Pons (tissue), 1 donor: Measurements from ENCODE around the gene EPS8L3.
"Not testable (repeated sequence)": the region's sequence is repeated elsewhere in the genome, so short reads cannot be mapped to it uniquely, and the experiment has no call there.

Source experiments
- DNase-seq: peaks from one replicate; pipeline ENCODE4 v3.0.0-alpha.2; 2016; ENCODE audit warnings: low spot score

Gene EPS8L3

DNA sequence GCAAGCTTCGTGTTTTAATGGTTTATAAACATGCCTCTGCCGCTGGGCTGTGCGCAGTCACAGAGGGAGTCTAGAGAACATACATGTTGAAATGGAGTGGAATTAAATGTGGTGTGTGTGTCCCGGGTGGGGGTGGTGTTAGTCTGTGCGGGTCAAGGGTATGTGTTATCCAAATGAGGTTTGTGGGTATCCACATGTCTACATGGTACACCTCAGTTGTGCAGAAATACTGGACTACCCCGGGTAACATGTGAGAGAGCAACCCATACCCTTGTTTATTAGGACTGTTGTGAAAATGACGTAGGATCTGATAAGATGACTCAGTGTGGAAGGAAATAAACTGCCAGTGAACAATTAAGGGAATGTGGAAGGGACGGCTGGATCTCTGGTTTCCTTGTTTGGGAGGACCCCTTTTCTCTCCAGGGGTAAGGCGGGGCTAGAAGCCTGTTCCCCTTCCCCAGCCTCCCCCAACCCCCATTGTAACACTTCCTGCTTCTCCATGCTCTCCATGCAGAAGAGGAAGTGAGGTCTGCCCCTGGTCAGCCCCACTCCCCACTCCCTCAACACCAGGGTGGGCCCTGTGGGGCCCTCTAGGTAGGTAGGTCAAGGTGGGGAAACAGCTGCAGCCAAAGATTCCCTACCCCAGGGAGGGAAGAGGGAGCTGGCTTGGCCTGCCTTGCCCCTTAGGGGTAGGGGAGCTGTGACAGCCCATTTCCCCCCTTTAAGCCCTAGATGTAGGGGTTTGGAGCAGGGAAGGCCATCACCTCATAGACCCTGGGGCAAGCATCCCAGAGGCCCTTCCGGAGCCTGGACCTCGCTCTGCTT, 690 bp downstream of the EPS8L3 start:
- DNase-seq: no peak

DNA sequence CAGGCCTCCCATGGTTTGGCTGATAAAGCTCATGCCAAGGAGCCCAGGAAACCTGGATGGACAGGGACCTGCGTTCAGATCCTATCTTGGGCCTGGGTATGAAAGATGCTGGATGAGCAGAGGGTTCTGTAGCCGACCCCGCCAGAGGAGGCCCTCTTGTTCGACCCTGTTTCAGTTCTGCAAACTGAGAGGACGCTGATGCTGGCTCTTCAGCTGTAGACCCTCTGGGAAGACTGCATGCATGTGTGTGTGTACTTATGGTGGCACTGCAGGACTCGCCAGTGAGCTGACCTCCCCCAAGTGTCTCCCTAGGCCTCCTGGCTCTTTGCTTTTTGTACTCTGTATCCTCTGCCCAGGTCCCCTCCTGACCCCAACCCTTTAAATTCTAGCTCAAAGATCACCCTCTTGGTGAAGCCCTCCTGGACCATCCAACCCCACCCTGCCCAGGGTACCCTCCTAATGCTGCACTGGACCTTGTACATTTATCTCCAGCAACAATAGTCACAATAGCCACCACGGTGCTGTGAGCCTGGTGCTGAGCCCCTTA, 1.6 kb downstream of the EPS8L3 start:
- DNase-seq: no peak

GRCh38 chr1:109761227-109762038, 2.3 kb downstream of the EPS8L3 start:
- DNase-seq: no peak

DNA sequence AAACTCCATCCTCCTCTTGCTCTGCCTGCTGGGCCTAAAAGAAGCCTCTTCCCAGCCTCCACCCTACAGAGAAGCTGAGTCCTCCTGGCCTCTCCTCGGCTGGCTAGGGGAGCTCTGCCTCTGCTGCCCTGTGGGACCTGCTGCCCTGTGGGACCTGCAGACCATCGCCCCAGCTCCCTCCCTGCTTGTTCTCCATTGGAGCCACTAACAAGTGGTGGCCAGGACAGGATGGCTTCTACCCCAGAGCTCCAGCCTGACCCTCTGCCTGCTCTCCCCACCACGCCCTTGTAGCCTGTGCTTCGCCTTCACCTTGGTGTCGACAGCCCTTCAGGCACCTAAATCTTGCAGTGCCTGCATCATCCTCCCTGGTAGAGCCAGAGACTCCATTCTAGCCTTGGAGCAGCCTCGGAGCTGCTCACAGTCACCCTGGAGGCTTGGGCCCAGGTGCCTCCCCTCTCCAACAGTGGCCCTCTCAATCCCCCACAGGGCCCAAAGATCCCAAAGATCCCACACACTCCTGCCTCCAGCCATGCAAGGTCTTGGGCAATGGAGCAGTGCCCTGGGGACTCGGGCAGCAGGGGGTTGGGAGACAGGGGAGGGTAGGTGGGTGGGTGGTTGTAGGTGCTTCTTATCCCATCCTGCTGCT, 3.0 kb downstream of the EPS8L3 start:
- no peak for DNase-seq

- no peak for DNase-seq
These were observed 4.0 kb downstream of the EPS8L3 start for GRCh38 chr1:109759513-109760334.

DNA sequence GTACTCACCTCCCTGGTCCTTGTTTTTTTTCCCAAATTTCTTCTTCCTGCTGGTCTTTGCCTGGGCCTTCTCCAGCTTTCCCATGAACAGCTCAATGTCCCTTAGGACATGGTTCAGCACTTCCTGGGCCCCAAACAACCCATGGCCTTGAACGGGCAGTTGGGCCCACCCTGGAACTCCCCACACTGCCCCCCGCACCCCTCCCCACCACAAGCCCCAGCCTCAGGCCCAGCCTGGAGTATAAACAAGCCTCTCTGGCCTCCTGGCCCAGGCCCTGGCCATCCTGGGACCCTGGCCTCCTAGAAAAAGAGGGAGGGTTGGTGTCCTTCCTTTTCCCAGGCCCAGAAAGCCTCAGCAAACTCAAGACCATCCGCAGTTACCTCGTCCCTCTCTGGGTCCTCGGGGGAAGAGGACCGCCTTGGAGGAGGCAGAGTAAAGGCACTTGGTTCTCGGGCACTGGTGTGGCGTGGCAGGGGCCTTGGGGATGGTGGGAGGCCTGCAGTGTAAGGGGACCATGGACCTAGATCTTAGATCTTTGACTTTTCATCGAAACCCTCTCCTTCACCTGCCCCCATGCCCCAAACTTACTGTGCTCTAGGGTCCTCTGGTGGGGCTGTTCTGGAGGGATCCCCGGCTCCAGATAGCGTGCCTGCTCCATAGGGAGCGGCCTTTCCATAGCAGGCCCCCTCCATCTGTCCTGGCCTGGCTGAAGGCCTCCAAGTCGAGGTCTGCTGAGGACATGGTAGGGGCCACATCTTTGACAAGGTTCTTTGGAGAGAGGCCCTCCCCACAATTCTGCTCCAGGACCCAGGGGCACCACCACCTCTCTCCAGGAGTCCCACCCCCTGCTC, 5.6 kb downstream of the EPS8L3 start:
- DNase-seq: no peak

DNA sequence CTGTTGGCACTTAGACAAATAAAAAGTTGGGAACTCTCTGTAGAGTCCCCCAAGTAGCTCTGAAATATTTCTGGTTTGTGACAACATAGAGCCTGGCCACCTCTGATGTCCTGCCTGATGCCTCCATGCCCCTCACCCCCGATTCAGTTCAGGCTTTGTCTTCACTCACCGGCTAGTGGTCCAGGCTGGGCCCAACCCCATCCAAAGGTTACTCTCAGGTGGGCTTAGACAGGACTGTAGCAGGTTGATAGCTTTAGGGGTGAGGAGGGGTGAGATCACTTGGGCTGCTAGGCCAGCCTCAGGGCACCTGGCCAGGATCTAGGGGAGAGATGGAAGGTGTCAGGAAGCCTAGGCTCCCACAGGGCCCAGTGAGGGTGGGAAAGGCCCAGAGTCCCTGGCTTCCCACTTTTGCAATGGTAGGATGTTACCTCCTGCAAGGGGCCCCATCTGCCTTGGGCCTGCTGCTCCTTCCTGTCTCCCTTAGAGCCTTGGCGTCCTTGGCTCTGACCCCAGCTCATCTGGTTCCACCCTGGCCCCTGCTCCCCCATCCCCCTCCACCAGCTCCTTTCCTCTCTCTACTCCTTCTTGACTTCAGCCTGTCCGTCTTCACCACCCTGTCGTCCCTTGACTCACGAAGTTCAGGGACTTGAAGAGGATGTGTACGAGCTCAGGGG, 6.7 kb downstream of the EPS8L3 start:
- DNase-seq: no peak

- not testable (repeated sequence) for DNase-seq
These were observed 7.4 kb downstream of the EPS8L3 start for GRCh38 chr1:109756325-109756724.

DNA sequence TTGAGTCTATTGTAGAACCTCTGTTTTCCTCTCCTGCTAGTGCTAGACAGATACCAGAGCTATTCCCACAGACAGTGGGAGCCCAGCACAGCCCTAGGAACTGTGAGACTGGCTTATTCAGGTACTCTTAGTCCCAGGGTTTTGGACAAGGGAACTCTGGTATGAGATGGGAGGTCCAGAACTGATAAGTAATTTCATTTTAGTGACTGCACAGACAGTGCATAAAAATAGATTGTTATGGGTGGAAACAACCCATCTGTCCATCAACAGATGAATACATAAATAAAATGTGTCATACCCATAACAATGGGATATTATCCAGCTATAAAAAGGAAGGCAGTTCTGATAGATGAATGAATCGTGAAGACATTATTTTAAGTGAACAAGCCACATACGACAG, 9.0 kb downstream of the EPS8L3 start:
- no peak for DNase-seq

DNA sequence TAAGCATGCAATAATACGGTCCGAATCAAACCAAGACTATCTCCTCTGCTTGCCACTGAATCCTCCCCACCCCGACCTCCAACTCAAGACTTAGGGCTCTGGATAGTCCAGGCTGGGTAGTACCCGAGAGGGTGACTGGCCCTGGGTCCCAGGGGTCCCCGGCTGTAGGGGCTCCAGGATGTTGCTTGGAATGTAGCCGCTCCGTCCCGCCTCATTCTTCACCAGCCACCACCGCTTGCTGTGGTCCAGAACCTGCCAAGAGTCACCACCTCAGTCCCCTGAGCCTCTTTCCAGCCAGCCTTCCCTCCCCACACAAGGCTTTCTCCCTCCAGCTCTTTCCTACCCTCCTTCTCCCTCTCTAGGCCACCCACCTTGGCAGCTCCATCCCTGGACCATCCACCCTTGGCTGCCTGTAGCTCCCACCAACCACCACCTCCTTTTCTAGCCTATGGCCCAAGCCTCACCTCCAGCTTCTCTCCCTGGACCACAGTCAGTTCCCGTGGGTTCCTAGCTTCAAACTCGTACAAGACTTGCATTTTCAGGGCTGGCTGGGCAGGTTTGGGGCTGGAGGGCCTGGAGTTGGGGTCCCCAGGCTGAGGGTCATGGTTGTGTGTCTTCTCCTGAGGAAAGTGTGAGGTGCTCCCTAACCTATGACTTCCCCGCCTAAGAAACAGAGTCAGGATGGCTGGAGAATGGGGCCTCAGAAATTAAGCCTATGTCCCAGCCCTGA, 12.0 kb downstream of the EPS8L3 start:
- DNase-seq: no peak

GRCh38 chr1:109750920-109751319, 12.8 kb downstream of the EPS8L3 start:
- DNase-seq: no peak

GRCh38 chr1:109750241-109750882, 13.4 kb downstream of the EPS8L3 start:
- DNase-seq: no peak

- no peak for DNase-seq
These were observed 14.5 kb downstream of the EPS8L3 start for GRCh38 chr1:109749221-109749620.

DNA sequence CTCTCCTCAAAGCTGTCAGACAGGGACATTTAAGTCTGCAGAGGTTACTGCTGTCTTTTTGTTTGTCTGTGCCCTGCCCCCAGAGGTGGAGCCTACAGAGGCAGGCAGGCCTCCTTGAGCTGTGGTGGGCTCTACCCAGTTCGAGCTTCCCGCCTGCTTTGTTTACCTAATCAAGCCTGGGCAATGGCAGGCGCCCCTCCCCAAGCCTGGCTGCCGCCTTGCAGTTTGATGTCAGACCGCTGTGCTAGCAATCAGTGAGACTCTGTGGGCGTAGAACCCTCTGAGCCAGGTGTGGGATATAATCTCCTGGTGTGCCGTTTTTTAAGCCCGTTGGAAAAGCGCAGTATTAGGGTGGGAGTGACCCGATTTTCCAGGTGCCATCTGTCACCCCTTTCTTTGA, 15.4 kb downstream of the EPS8L3 start:
- DNase-seq: not testable (repeated sequence)

DNA sequence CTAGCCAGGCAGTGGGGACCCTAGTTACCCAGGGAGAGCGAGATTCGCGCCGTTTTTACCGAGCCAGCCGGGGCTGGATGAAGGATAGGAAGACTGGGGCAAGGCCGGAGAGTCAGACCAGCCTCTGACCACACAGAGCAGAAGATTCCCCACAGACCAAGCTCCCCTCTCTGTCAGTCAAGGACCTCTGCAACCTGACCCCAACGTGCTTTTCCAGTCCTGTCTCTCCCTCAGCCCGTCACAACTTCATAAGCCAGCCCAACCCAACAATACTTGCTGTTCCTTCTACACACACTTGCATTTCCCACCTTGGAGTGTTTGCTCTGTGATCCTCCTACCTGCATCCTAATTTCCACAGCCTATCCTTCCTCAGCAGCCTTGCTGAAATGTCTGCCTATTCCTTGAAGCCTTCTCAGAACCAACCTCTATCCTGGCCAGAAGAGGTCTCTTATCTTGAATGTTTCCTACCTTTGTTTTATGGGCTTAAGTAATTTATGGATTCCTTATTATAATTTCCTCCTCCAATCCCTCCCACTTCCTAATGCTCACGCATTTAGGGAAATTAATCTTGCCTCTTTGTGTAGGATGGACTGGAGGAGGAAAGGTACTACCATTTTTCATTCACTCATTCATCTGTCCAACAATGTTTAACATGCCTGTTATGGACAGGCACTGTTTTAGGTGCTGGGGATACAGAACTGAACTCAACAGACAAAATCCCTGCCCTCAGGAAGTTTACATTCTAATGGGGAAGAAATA, 22.9 kb downstream of the EPS8L3 start, which contains the start of gene GSTM3:
Gene GSTM3, minus strand, starts transcription at position 424 of the 759 bp plus-strand sequence. CDS start 751 bp downstream, outside the sequence.
- peak; percentile 1 for DNase-seq

DNA sequence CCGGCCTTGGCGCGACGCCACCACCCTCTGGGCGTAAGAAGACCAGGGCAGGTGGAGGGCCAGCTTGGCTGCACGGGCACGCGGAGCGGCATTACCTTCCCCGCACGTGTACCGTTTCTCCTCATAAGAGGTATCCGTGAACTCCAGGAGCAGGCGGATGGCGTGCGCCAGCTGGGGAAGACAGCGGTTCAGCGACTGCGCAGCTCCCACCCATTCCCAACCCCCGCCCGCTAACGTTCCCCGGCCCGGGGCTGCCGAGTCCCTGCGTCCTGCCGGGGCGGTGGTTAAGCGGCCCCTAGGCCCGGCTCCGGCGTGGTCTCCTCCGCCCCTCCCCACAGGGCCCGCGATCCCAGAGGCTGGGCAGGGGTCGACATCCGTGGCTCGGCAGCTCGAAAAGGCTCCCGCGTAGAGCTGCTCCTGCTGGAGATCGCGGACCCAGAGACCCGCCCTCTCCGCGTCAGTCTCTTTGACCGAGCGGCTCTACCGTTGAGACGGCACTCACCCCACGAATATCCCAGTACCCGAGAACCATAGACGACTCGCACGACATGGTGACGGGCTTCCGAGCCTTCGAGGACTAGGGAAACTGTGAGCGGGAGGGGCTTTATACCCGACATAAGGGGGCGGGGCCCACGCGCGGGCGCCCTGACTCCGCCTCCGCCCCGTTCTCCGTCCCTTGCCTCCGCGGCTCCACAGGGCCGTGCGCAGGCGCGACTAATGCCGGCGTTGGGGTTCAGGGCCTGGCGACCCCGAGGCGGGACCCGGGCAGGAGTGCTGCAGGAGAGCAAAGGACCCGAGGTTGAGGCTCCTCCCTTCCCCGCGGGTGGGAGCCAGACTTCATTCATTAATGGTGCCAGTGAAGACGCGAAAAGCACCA, 23.7 kb downstream of the EPS8L3 start:
- DNase-seq: peak; percentile 49
